Measurements from ENCODE around the gene CPLX1.

Gene CPLX1

GRCh38 chr4:825971-826330, at the start of gene CPLX1:
CPLX1 (minus strand) TSS chr4:826129; CDS start chr4:824522, 1,607 bp downstream.
- no peak for DNase-seq

GRCh38 chr4:874971-875817, 49.3 kb upstream of the CPLX1 start:
- no peak for DNase-seq

GRCh38 chr4:874056-874455, 48.1 kb upstream of the CPLX1 start:
- DNase-seq: no peak

- no peak for DNase-seq
Measured at GRCh38 chr4:872241-872981, 46.5 kb upstream of the CPLX1 start.

GRCh38 chr4:871484-871883, 45.6 kb upstream of the CPLX1 start:
- DNase-seq: no peak

- DNase-seq: no peak
Measured at GRCh38 chr4:870951-871350, 45.0 kb upstream of the CPLX1 start.

- no peak for DNase-seq
Measured at GRCh38 chr4:869776-870175, 43.8 kb upstream of the CPLX1 start.

GRCh38 chr4:868421-868820, 42.5 kb upstream of the CPLX1 start:
- DNase-seq: no peak

GRCh38 chr4:867526-868250, 41.8 kb upstream of the CPLX1 start:
- DNase-seq: no peak

GRCh38 chr4:866761-867390, 40.9 kb upstream of the CPLX1 start:
- peak; percentile 5 for DNase-seq

GRCh38 chr4:866068-866760, 40.3 kb upstream of the CPLX1 start:
- DNase-seq: no peak

- DNase-seq: no peak
Measured at GRCh38 chr4:865572-865971, 39.6 kb upstream of the CPLX1 start.

GRCh38 chr4:865121-865465, 39.2 kb upstream of the CPLX1 start:
- no peak for DNase-seq

- DNase-seq: no peak
Measured at GRCh38 chr4:864456-865120, 38.7 kb upstream of the CPLX1 start.

GRCh38 chr4:860561-860960, 34.6 kb upstream of the CPLX1 start:
- no peak for DNase-seq

- DNase-seq: no peak
Measured at GRCh38 chr4:859496-859895, 33.6 kb upstream of the CPLX1 start.

GRCh38 chr4:858831-859451, 33.0 kb upstream of the CPLX1 start:
- DNase-seq: no peak

GRCh38 chr4:858041-858481, 32.1 kb upstream of the CPLX1 start:
- no peak for DNase-seq

GRCh38 chr4:857461-857860, 31.5 kb upstream of the CPLX1 start:
- no peak for DNase-seq

GRCh38 chr4:856225-856901, 30.4 kb upstream of the CPLX1 start:
- no peak for DNase-seq

- DNase-seq: no peak
Measured at GRCh38 chr4:855880-856224, 29.9 kb upstream of the CPLX1 start.
